ENCODE measurements around the gene PARP11.

The PARP11 gene, protein sequence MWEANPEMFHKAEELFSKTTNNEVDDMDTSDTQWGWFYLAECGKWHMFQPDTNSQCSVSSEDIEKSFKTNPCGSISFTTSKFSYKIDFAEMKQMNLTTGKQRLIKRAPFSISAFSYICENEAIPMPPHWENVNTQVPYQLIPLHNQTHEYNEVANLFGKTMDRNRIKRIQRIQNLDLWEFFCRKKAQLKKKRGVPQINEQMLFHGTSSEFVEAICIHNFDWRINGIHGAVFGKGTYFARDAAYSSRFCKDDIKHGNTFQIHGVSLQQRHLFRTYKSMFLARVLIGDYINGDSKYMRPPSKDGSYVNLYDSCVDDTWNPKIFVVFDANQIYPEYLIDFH

DNA sequence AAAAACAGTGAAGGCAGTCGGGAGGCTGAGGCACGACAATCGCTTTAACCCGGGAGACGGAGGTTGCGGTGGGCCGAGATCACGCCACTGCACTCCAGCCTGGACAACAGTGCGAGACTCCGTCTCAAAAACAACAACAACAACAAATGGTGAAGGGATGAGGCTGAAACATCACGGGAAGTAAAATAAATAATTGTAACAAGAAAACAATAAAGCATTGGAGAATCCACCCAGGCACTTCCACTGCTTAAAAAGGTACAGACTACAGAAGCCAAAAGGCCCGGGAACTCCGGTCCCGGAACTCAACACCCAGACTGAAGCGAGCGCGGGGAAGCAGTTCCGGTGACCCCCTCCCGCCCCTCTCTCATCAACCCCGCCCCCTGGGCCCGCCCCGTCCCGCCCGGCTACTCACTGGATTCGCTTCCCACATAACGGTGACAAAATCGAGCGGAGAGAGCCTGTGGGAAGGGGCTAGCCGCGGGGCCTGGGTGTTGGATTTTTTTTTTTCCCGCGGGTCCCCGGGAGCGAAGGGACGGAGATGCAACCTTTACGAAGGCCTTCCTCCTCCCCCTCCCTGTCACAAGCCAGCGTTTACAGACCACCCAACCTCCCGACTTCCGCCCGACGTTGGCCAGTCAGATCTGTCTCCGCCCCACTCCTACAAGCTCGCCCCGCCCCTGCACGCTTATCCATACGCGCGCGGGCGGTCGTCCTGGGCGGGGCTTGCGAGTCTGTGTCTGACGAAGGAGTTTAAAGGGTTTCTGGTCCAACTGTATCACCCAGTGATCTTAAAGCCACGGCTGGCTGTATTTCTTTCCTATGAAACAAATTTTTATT lies at the start of gene PARP11:
TSS of gene PARP11 (minus strand) at position 600 of the 837 bp plus-strand sequence. CDS start at position 430, 170 bp downstream.
- no peaks in the 10 kb centered on the region for H3K36me3 ChIP-seq
- no peaks in the 10 kb centered on the region for H3K9me3 ChIP-seq (ENCODE audit: severe bottlenecking)
- TF ChIP-seq, protein P1, sequence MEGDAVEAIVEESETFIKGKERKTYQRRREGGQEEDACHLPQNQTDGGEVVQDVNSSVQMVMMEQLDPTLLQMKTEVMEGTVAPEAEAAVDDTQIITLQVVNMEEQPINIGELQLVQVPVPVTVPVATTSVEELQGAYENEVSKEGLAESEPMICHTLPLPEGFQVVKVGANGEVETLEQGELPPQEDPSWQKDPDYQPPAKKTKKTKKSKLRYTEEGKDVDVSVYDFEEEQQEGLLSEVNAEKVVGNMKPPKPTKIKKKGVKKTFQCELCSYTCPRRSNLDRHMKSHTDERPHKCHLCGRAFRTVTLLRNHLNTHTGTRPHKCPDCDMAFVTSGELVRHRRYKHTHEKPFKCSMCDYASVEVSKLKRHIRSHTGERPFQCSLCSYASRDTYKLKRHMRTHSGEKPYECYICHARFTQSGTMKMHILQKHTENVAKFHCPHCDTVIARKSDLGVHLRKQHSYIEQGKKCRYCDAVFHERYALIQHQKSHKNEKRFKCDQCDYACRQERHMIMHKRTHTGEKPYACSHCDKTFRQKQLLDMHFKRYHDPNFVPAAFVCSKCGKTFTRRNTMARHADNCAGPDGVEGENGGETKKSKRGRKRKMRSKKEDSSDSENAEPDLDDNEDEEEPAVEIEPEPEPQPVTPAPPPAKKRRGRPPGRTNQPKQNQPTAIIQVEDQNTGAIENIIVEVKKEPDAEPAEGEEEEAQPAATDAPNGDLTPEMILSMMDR (IDR thresholded peaks at IDR 0.05; ENCODE audit: low read depth, low read length), result no peak
- H3K27ac ChIP-seq, result peak within 1 kb of the TSS; percentile 81
- no peaks in the 10 kb centered on the region for H3K27me3 ChIP-seq (ENCODE audit: insufficient read depth, low read depth, severe bottlenecking)
- peak; percentile 97 for DNase-seq
- H3K4me3 ChIP-seq (ENCODE audit: low read depth, low read length), result peak within 1 kb of the TSS; percentile 87

DNA sequence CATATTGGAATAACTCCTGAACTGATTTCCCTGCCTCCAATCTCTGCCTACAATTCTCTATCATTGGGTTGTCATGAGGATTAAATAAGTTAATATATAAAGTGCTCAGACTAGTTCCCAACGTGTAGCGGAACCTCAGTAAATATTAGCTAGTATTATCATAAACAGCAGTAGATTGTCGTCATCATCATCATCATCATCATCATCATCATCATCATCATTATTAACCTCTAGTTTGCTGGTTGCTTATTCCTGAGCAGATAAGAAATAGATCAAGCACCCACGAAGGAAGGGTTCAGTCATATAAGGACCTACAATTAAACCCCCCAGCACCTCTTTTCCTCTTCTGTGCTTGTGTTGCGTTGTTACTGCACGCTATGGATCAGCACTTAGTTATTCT lies 48.8 kb upstream of the PARP11 start:
- TF ChIP-seq, protein P1 (IDR thresholded peaks at IDR 0.05; ENCODE audit: low read depth, low read length), result no peak
- H3K4me3 ChIP-seq (ENCODE audit: low read depth, low read length), result no peak overlapping the region
- H3K27ac ChIP-seq, result no peak overlapping the region
- peaks cover 39% of the 10 kb centered on the region for H3K27me3 ChIP-seq (ENCODE audit: insufficient read depth, low read depth, severe bottlenecking)
- H3K9me3 ChIP-seq (ENCODE audit: severe bottlenecking), result no peaks in the 10 kb centered on the region
- H3K36me3 ChIP-seq, result no peaks in the 10 kb centered on the region
- no peak for DNase-seq

DNA sequence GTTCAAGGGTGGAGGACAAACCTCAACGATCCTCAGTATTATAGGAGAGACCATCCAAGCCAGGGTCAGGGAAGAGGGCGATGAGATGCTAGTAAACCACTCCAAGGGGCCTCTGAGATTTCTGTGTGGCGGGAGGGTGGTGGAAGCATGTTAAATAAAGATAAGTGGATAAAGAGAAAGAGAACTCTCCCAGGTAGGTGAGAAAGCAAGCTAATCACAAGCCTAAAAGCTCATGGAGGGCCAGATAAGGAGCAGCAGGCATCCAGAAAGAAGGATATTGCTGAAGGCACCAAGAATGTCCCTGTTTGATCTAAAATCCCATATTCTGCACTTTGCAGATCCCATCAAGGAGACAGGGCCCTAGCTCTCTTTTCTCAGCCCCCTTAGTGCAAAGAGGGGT lies 48.3 kb upstream of the PARP11 start:
- no peak overlapping the region for H3K27ac ChIP-seq
- peaks cover 43% of the 10 kb centered on the region for H3K27me3 ChIP-seq (ENCODE audit: insufficient read depth, low read depth, severe bottlenecking)
- no peaks in the 10 kb centered on the region for H3K9me3 ChIP-seq (ENCODE audit: severe bottlenecking)
- H3K36me3 ChIP-seq, result no peaks in the 10 kb centered on the region
- no peak overlapping the region for H3K4me3 ChIP-seq (ENCODE audit: low read depth, low read length)
- no peak for DNase-seq
- TF ChIP-seq, protein P1 (IDR thresholded peaks at IDR 0.05; ENCODE audit: low read depth, low read length), result no peak

DNA sequence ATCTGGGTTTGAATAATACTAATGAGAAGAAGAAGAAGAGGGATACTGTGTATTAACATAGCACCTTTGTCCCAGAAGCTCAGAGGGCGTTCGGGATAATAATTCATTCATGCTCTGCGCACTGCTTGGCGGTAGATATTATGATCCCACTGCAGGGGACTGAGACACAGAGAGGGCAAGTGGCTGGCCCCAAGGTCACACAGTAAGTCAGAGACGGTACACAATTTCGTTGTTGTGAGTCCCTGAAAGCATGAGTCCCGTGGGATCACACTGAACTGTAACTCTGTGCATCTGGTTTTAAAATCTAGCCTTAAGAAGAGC lies 47.9 kb upstream of the PARP11 start:
- no peak for DNase-seq
- H3K4me3 ChIP-seq (ENCODE audit: low read depth, low read length), result no peak overlapping the region
- no peaks in the 10 kb centered on the region for H3K36me3 ChIP-seq
- H3K27ac ChIP-seq, result no peak overlapping the region
- peaks cover 42% of the 10 kb centered on the region for H3K27me3 ChIP-seq (ENCODE audit: insufficient read depth, low read depth, severe bottlenecking)
- TF ChIP-seq, protein P1 (IDR thresholded peaks at IDR 0.05; ENCODE audit: low read depth, low read length), result no peak
- no peaks in the 10 kb centered on the region for H3K9me3 ChIP-seq (ENCODE audit: severe bottlenecking)

DNA sequence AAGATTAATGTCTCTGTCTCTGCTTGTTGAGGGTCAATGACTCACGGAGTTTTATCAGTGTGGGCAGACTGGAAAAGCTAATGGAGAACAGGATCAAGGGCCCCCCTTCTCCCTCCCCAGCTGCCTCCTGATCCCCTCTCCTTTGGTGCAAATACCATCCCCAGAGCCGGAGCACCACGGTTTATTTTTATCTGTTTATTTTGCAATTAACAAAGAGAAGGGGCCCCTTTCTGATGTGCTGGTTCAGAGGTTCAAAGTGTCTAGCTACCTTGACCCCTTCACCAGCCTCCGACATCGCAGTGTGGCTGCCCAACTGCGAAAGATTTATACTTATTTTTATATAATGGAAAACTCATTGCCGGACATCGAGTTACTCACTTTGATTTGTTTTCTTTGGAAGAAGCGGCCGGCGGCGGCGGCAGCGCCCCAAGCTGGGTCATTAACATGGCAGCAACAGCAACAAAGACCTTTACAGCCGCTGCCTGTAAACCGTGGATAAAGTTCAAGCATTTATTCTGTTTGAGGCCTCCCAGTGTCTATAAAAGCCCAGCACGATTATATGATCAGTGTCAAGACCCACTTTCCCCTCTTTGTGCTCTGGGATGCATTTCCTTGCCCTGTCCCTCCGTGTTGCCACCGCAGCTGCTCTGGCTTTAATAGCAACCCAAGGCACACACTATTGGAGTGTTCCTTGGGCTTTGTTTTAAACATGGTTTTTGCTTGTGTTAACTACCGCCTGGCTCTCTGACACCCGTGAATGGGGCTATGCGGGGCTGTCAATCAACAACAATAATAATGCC lies 47.4 kb upstream of the PARP11 start:
- Histone ChIP-seq H3K9me3 (ENCODE audit: severe bottlenecking) (no peaks in the 10 kb centered on the region), H3K27ac (no peak overlapping the region), H3K4me3 (ENCODE audit: low read depth, low read length) (no peak overlapping the region), H3K36me3 (no peaks in the 10 kb centered on the region), H3K27me3 (ENCODE audit: insufficient read depth, low read depth, severe bottlenecking) (peaks cover 40% of the 10 kb centered on the region)
- no peak for DNase-seq
- TF ChIP-seq, protein P1 (IDR thresholded peaks at IDR 0.05; ENCODE audit: low read depth, low read length), result no peak

Measured in WERI-Rb-1 (cell line).